Stimulated activated CD8-positive, alpha-beta memory T cell treated with anti-CD3 and anti-CD28 coated beads, Interleukin-7, amount 100 ng/mL, for 1 hour (primary cell): ENCODE measurements around the gene IGF2R.

Experiments
- DNase-seq, 2 donors: peaks; one replicate each; pipeline ENCODE4 v3.0.0-alpha.2; 2020; ENCODE audit warnings: low read depth in 2 of 2

Gene IGF2R

DNA sequence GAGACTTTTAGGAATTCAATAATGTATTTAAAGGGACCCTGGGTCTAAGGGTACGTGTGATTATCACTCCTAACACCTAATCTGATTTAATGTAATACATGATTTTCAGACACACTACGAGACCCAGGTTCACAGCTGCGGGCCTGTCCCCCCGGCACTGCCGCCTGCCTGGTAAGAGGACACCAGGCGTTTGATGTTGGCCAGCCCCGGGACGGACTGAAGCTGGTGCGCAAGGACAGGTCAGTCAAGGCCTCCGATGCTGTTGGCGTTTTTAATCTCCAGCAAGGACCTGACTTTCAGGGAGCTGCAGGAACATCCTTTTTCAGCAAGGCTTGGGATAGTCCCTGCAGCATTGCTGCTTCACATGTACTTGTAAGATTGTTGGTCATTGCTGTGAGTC, 58.2 kb downstream of the IGF2R start:
- no peak for DNase-seq

DNA sequence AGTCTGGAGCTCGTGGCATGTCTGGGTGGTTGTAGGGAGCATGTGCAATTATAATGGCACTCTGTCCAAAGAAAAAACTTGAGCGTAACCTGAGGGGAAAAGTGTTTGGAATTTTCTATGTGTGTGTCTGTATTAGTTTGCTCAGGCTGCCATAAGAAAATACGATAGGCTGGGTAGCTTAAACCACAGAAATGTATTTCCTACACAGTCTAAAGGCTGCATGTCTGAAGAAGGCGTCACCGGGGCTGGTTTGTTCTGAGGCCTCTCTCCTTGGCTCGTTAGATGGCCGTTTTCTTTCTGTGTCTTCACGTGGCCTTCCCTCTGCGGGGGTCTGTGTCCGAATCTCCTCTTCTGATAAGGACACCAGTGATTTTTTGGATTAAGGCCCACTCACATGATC, 59.0 kb downstream of the IGF2R start:
- DNase-seq, result no peak

DNA sequence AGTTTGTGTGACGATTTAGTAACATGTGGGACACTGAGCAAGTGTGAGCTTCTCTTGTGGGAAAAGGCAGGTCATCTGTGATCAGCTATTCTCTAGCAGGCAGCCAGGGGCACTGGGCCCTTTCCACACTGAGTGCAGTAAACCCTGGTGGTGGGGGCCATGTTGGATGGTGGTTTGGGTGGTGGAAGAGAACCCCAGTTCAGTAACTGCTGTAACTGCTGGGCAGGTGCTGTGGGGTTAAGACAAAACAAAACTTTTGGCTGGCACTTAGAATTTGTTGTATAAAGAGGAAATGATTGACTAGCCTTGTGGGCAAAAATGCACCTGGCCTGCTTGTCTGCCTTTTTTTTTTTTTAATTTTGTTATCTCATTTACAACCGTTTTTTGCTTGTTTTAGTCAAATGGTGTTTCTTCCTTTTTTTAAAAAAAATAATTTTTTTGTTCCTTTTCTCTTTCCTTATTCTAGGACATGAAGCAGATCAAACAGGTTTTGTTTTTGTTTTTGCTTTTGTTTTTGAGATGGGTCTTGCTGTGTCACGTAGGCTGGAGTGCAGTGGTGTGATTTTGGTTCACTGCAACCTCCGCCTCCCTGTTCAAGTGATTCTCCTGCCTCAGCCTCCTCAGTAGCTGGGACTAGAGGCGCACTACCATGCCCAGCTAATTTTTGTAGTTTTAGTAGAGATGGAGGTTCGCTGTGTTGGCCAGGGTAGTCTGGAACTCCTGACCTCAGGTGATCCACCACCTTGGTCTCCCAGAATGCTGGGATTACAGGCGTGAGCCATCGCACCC, 59.8 kb downstream of the IGF2R start:
- DNase-seq, result no peak

DNA sequence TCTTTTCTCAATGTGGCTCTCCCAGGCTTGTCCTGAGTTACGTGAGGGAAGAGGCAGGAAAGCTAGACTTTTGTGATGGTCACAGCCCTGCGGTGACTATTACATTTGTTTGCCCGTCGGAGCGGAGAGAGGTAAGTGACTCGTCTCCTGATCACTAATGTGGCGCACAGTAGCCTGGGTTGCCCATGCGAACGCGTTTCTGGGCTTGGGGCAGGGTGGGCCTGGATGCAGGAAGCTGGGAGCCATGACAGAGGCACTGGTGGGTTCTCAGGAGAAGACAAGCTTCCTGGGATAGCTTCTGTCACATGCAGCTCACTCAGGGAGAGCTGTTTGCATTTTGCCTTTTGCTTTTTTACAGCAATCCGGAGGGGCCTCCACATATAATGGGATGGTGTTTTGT, 60.6 kb downstream of the IGF2R start:
- DNase-seq, result no peak

DNA sequence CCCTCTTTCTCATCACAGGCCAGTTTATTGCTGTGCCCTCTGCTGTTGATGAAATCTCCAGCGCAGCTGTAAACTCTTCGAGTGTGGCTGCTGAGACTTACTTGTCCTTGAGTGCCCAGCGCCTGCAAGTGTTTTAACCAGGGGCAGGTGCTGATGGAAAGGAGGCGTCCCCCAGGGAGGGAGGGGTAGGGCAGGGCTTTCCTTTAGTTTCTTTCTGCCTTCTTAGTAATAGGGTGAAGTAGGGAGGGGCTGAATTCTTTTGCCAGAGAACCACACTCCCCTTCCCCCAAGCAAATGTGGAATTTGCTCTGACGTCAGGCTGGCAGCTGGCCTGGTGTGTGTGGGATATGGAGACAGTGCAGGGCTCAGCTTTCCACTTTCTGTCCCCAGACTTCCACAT, 61.2 kb downstream of the IGF2R start:
- no peak for DNase-seq

DNA sequence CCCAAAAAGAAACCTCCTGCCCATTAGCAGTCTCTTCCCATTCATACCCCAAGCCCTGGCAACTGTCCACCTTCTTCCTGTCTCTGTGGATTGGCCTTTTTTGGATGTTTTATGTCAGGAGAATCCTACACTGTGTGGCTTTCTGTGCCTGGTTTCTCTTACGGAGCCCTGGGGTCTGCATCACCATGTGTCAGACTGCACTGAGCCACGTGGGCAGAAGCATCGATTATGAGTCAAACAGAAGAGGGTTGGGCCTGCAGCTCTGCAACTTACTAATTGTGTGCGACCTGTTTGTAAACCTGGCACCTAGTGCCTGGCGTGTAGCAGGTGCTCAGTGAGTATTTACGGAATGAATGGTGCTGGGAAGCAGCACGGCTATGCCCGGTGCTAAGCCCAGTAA, 62.6 kb downstream of the IGF2R start:
- no peak for DNase-seq

DNA sequence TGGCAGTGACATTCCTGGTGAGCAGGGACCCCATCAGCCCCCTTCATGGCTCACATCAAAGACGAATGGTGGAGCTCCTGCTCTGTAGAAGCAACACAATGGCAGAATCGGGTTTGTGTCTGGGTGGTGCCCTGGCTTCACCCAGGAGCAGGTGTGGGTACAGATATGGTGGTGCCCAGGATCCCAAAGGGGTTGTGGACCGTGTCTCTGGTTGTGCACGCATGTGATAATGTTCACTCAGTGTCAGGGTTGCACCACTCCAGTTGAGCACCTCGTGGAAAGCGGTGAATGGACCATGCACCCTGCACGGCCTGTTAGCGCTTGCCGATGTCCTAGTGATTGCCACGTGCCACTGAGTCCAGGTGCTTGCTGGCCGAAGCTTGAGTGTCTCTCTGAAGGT, 63.0 kb downstream of the IGF2R start:
- no peak for DNase-seq

DNA sequence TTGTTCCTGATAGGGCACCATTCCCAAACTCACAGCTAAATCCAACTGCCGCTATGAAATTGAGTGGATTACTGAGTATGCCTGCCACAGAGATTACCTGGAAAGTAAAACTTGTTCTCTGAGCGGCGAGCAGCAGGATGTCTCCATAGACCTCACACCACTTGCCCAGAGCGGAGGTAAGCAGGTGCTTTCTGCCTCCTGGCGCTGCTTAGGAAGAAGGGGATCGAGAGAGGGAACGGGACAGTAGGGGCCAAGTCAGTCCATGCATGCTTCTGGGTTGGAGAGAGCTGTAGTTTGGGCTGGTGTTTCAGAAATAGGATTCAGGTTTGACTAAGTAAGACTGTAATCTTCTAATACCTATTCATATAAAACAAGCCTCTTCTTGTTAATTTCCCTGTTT, 63.7 kb downstream of the IGF2R start:
- DNase-seq, result no peak

DNA sequence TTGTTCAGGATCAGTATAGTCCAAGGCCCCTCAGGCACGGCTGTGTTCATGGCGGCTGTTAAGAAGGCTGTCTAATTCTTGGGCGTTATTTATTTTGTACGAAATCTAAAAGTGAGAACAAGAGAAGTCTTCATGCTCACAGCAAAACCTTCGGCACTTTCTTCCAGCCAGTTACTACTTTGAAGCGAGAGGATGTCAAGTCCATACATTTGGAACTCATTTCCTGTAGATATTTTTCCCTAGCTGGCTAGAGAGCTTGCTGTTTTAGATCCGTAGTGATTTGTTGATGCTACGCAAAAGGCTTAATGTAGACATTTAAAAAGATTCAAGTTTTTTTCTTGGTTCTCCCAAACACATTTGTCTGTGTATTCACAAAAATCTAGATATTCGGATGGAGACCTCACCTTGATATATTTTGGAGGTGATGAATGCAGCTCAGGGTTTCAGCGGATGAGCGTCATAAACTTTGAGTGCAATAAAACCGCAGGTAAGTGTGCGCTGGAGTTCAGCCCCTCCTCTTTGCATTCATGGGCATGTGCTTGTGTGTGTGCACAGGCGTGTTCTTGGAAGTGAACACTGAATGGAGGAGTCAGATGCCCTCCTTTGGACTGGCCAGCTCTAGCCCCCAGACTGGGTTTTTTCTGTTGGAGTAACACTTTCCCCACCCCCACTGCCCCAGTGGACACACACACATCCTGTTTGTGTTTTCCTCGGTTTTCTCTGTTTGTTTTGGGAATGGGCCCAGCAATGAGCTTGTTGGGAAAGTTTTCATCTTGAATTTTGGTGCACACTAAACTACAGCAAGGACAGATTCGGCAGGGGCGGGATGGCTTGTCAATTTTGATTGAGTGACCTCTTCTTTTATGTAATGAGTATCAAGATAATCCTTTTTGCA, 65.4 kb downstream of the IGF2R start:
- no peak for DNase-seq

DNA sequence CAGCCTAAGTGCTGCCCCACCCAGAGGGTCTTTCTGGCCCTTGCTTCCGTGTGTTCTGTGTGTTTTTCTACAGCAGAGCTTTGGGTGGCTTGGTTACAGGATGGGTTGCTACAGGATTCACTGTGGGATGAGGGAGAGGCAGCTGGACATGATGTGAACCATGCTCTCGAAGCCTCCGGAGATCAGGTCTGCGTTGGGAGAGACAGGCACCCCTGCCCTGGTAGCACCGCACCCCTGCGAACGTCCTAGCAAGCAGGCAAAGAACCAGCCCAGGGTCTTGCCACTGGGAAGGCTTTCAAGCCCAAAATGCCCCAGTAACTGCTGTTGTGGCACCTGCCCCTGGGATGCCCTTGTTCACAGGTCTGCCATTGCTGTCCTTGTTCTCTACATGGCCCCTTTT, 66.4 kb downstream of the IGF2R start:
- DNase-seq, result no peak

DNA sequence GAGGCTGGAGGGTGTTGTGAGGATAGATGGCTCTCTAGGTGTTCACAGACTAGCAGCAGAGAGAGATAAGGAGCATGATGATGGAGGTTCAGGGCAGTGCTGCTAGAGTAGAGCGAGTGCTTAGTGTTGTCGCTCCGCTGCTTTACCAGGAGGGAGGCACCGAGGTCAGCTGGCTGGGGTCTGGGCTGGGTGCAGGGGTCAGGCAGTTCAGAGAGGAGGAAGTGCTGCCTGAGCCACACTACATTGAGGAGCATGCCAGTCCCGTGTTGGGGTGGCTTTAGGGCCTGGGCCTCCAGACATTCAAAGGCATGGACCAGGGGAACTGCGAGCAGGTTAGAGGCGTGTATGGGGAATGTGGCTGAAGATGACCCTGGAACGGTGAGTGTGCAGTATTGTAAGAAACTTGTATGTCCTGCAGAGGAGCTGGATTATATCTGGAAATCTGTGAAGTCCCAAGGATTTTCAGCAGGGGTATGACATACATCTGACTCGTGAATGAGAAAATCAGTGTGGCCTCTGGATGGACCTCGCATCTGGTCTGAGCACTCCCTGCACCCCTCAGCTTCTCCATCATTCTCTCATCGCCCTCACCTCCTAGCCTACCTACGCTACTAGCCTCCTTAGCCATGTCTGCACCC, 66.9 kb downstream of the IGF2R start:
- DNase-seq, result no peak

DNA sequence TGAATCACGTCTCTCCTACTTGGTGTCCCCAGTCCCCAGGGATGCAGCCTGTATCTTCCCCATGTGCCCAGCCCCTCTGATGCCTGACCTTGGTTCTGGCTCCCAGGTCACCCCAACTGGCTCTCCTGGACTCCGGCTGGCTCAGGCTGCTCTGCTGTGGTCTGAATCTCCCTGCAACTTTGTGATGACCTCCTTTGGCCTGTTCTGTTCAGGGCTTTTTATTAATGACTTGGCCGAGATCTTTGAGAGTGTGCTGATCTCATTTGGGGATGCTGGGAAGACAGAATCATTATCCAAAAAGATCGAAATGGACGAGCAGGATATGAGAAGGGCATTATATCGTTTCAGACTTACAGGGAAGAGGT, 67.4 kb downstream of the IGF2R start:
- no peak for DNase-seq

DNA sequence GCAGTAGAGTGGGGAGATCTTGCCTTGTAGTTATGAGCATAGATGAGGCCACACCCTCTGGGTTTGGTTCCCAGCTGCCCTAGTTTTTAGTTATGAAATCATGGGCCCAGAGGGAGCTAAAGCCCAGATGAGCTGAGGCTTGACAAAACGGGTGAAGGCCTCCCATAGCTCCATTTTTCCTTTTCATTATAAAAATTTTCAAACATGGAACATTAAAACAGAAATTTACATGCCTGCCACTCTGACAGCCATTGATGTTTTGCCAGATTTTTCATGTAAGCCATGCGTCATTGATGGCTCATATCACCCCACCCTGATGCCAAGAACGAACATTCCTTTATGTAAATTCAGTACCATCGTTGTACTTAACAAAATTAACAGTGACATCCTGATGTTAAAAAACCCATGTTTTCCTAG, 67.9 kb downstream of the IGF2R start:
- DNase-seq, result no peak

DNA sequence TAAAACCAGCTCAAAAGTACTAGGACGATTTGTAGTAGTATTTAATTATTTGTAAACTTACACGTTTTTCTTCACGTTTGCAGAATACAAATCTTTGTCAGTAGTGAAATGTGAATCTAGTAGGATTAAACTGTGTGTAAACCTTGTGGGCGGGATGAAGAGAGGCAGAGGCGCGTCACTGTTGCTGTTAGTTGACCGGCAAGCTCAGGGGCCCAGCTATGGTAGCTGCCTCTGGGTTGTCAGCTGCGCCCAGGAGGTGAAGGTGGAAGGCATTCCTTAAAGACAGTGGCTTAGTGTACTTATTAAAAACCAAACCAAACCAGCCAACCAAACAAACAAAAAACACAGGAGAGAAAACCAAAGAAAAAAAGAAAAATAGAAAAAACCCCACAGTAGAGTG, 69.6 kb downstream of the IGF2R start:
- no peak for DNase-seq

DNA sequence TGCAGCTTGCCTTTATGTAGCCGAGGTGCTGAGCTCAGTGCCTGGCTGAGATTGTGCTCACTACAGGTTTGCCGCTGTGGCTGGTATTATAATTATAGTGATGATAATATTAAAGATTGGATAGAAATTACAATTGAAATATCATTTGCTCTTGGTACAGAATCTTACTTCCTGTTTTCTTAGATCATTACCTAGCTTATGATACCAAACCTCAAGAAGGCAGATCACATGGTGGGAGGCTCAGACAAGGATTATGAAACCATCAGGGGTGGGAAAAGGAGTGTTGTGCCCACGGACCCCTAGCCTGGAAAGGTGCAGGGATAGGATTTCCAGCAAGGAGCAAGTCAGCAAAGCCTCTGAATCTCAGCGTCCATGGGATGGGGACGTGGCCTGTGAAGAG, 70.6 kb downstream of the IGF2R start:
- DNase-seq, result no peak

DNA sequence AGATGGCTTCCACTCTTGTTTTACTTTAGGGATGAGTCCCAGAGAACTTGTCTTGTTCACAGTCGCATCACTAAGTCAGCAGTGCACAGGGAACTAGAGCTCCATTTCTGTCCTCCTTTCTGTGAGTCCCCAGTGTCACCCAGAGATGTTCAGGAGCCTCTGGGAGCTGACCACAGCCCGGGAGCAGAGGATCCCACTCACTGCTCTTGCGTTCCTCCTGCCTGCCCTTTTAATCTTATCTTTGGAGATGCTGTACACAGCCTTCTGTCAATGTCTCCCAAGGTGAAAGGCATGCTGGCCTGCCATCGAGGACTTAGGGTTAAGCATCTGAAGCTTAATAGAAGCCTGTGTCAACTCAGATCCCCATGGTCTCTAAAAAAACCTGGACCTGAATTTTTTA, 71.2 kb downstream of the IGF2R start:
- DNase-seq, result no peak

DNA sequence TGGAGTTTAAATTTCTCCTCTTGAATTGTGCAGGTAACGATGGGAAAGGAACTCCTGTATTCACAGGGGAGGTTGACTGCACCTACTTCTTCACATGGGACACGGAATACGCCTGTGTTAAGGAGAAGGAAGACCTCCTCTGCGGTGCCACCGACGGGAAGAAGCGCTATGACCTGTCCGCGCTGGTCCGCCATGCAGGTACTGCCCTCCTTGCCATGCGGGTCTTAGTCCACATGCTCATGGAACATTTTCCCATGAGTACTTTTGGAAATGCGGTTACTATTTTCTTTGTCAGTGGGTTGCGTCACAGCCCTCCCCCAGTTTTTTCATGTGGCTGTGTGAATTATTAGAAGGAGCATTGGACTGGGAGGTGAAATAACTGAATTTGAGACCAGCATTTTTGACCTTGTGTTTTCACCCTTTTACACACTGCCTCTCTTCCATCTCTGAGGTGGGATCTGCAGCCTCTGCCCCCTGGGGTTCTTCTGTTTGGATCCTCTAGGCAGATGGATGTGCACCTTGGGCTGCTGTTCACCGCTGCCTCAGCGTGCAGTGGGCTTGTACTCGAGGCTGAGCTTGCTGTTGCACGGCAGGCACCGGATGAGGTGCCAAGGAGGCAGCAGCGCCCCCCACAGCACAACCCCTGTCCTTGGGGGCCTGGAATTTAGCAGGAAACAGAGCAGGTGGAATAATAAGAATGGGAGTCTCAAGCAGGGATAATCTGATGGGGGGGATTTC, 71.8 kb downstream of the IGF2R start:
- DNase-seq, result no peak

DNA sequence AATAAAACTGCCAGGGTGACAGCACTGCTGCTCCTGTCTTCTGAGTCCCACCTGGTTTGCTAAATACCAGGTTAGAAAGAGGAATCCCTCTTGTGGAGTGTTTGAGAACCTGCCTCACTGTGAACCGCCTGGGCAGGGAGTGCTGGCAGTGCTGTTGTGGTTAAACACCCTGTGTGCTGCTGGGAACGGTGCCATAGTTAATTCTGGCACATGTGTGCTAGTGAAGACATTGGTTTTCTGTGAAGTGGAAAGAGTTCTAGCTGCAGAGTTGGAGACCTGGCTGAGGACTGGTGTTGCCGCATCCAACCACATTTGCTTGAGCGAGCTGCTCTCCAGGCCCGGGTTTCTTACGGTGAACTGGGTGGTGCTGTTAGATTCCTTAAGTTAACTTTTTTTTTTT, 72.7 kb downstream of the IGF2R start:
- DNase-seq, result no peak

DNA sequence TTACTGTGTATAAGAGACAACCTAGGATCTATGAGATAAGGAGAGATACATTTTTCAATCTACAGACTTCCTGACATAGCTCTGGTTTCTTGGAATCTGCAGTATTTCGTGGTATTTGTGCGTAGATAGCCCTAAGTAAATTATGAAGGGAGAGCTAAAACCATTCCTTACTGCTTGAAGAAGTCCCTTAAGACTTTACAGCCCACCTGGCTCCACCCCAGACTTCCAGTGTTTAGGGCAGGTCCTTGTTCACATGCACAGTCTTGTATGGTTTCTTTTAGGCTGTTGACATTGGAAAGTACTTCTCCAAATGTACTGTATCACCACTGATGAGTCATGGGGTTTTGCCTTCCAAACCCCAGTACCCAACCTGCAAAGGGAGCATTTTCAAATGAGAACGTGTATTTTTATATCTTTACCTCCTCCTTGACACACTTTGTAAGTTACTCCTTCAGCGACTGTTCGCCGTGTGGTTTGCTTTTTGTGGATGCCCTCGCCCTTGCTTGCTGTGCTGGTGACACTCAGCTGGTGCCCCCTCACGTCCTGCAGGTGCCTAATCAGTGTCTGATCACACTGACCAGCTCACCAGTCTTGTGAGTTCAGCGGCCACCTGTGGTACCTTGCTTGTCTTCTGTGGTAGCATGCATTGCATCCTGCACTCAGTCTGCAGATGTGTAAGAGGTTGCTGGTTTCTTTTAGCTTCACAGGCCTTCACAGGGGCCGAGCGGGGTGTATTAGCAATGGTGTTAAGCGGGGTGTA, 73.3 kb downstream of the IGF2R start:
- no peak for DNase-seq

DNA sequence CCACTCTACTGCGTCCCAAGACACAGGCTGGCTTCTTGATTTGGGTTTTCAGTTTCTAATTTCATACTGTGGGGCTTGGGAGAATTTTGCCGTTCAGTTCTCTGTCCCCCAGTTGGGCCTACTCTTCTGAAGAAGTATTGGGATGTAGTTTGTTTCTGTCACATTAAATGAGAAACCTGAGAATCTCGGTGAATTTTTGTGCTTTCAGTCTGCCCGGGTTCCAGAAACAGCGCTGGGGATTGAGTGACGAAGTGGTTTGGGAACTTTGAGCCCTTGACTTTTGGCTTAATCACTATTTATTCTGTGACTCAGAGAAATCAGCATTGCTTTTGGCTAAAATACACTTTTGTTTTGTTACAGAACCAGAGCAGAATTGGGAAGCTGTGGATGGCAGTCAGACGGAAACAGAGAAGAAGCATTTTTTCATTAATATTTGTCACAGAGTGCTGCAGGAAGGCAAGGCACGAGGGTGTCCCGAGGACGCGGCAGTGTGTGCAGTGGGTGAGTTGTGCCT, 74.0 kb downstream of the IGF2R start:
- DNase-seq, result no peak

DNA sequence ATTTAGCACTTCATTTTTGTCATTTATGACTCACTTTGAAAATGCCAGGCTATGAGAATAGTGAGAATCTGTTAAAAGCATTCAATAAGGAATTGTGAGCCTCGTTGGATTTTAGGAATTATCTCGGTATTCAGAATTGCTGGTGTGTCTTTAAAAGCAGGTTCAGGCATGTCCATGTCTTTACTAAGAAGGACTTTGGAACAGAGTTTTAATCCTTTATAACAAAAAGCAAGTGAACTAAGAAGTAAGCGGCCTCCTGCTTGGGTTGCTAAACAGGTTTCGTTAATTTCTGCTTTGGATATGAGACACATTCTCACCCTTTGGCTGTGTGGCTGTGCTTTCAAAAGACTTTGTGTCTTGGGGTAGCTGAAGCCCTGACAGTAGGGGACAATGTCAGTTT, 74.9 kb downstream of the IGF2R start:
- no peak for DNase-seq
